OCI-M2 (cell line): ENCODE data around the gene SKIDA1.
"Not testable (repeated sequence)": the region's sequence is repeated elsewhere in the genome, so short reads cannot be mapped to it uniquely, and the experiment has no call there.

ENCODE experiments used
- DNase-seq: peaks from one replicate; lab custom pipeline; 2025; ENCODE audit not compliant: unreplicated experiment; lab: John Stamatoyannopoulos, UW

Gene SKIDA1

GRCh38 chr10:21525367-21526187 is at the start of gene SKIDA1:
TSS of gene SKIDA1 (minus strand) at chr10:21525682. CDS start at chr10:21517822, 7,860 bp downstream.
- DNase-seq: no peak

GRCh38 chr10:21574514-21574913 is 49.0 kb upstream of the SKIDA1 start:
- not testable (repeated sequence) for DNase-seq

GRCh38 chr10:21572578-21572977 is 47.1 kb upstream of the SKIDA1 start:
- DNase-seq: no peak

- DNase-seq: no peak
Measured at GRCh38 chr10:21570761-21571521, 45.5 kb upstream of the SKIDA1 start.

GRCh38 chr10:21558984-21559383 is 33.5 kb upstream of the SKIDA1 start:
- DNase-seq: not testable (repeated sequence)

- no peak for DNase-seq
Measured at GRCh38 chr10:21556527-21556926, 31.0 kb upstream of the SKIDA1 start.

- DNase-seq: no peak
Measured at GRCh38 chr10:21552638-21553037, 27.2 kb upstream of the SKIDA1 start.

- DNase-seq: no peak
Measured at GRCh38 chr10:21547246-21547645, 21.8 kb upstream of the SKIDA1 start.

GRCh38 chr10:21540701-21541100 is 15.2 kb upstream of the SKIDA1 start:
- not testable (repeated sequence) for DNase-seq

GRCh38 chr10:21536874-21537273 is 11.4 kb upstream of the SKIDA1 start:
- DNase-seq: no peak

GRCh38 chr10:21535976-21536375 is 10.5 kb upstream of the SKIDA1 start:
- DNase-seq: not testable (repeated sequence)

- no peak for DNase-seq
Measured at GRCh38 chr10:21535494-21535965, 10.0 kb upstream of the SKIDA1 start.

GRCh38 chr10:21534604-21535493 is 9.4 kb upstream of the SKIDA1 start:
- no peak for DNase-seq

GRCh38 chr10:21534280-21534586 is 8.8 kb upstream of the SKIDA1 start:
- DNase-seq: no peak

- no peak for DNase-seq
Measured at GRCh38 chr10:21533467-21534279, 8.2 kb upstream of the SKIDA1 start, which contains the start of gene MLLT10. TSS of gene MLLT10 (plus strand) at chr10:21534232. CDS start at chr10:21534645, 413 bp downstream.

- no peak for DNase-seq
Measured at GRCh38 chr10:21532694-21533466, 7.4 kb upstream of the SKIDA1 start.

GRCh38 chr10:21531164-21531563 is 5.7 kb upstream of the SKIDA1 start:
- no peak for DNase-seq

- no peak for DNase-seq
Measured at GRCh38 chr10:21530641-21531040, 5.2 kb upstream of the SKIDA1 start.

- no peak for DNase-seq
Measured at GRCh38 chr10:21530168-21530567, 4.7 kb upstream of the SKIDA1 start.
